ENCODE results near the gene CELF2. TPM values are rescaled to one million over a fixed set of nuclear protein-coding genes. Genes with fewer than 3 reads are reported as not detected.

CELF2 gene
- total RNA-seq, 1 experiment from 2014 or later: 28.7 TPM

DNA sequence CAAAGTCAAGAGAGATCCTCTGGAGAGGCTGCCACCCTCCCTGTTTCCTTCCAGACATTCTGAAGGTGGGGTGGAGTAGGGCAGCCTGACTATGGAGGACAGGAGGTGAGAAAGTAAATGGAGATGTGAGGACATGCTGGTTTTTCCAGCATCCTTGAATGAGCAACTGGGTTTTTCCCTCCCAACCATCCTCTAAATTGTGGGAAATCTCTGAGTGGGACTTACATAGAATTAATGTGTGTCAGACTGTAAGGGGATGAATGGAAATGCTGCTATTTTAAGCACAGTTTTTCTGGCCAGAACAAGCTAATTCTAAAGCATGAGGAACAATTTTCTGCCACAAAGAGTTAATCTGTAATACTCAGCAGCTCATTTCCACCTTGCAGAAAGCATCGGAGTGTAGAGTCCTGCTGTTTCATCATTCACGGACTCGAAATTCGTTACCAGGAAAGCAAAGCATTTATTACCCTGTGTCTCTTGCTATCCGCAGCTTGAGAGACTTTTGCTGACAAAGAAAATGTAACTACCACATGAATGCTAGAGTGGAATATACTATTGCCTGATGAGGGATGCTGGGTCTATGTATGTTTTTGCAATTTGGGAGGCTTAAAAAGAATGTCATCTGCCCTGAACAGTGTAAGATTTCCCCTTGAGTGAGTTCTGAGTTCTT is 213.0 kb downstream of the CELF2 start:
- no peak overlapping the region for H3T11ph ChIP-seq (ENCODE audit: low read length)
- H3K4me1 ChIP-seq (ENCODE audit: insufficient read depth, low read length): peaks cover 5% of the 10 kb centered on the region; the same call in 1 of the 2 replicates
- H3K79me2 ChIP-seq (ENCODE audit: insufficient read depth, low read length): no peaks in the 10 kb centered on the region
- H2BK120ac ChIP-seq (ENCODE audit: low read depth, low read length, poor library complexity, severe bottlenecking): no peak overlapping the region
- H3K27ac ChIP-seq (ENCODE audit: insufficient read length, low read depth, low read length): no peak overlapping the region
- no peaks in the 10 kb centered on the region for H4K20me1 ChIP-seq (ENCODE audit: control insufficient read depth, insufficient read depth, insufficient read length)
- H4K8ac ChIP-seq (replicated peaks; ENCODE audit: insufficient read length, low read depth, low read length): no peak overlapping the region
- H3K4me2 ChIP-seq (ENCODE audit: insufficient read depth, insufficient read length, low read length): no peak overlapping the region
- Mint-ChIP-seq H3K4me3 (no peak overlapping the region), H3K36me3 (ENCODE audit: insufficient read depth in 1 of 3, low read depth in 3 of 3) (peaks cover 0 to 3% (median 0%) of the 10 kb centered on the region in 3 experiments; a peak in 1 of 7 replicates), H3K9me3 (no peaks in the 10 kb centered on the region), H3K27me3 (ENCODE audit: low read depth) (no peaks in the 10 kb centered on the region), H3K27ac (no peak overlapping the region), H3K4me1 (peaks cover 13 to 18% of the 10 kb centered on the region in 2 experiments)
- H3K23me2 ChIP-seq (ENCODE audit: insufficient read length, low read depth, low read length, poor library complexity, severe bottlenecking): no peaks in the 10 kb centered on the region
- no peak overlapping the region for H2BK12ac ChIP-seq (ENCODE audit: insufficient read length, low read depth, low read length)
- H3K9ac ChIP-seq (ENCODE audit: extremely low read depth, insufficient read length, low read length): no peak overlapping the region
- H2AK5ac ChIP-seq (ENCODE audit: insufficient read length, low read length): no peak overlapping the region
- no peak overlapping the region for H2AFZ ChIP-seq (ENCODE audit: low read length)
- no peak overlapping the region for H3K56ac ChIP-seq (ENCODE audit: insufficient read length, low read depth, low read length)
- no peak overlapping the region for H2BK15ac ChIP-seq (ENCODE audit: low read depth, low read length)
- WGBS (ENCODE audit: extremely low coverage, insufficient read length, low lambda C conversion rate): no CpG with 5 or more reads among the region's 5 CpGs
- H2BK5ac ChIP-seq (ENCODE audit: insufficient read length, low read length): no peak overlapping the region
- no peaks in the 10 kb centered on the region for H3K9me3 ChIP-seq (ENCODE audit: control insufficient read depth, low read depth, low read length)
- no peak overlapping the region for H4K5ac ChIP-seq (ENCODE audit: insufficient read length, low read depth, low read length)
- H2BK20ac ChIP-seq (ENCODE audit: low read depth, low read length, poor library complexity, severe bottlenecking): no peak overlapping the region
- H3K79me1 ChIP-seq (ENCODE audit: insufficient read depth, low read depth, low read length, poor library complexity, severe bottlenecking): no peaks in the 10 kb centered on the region
- H3K4ac ChIP-seq (ENCODE audit: low read depth, low read length): no peak overlapping the region
- TF ChIP-seq, protein P1, sequence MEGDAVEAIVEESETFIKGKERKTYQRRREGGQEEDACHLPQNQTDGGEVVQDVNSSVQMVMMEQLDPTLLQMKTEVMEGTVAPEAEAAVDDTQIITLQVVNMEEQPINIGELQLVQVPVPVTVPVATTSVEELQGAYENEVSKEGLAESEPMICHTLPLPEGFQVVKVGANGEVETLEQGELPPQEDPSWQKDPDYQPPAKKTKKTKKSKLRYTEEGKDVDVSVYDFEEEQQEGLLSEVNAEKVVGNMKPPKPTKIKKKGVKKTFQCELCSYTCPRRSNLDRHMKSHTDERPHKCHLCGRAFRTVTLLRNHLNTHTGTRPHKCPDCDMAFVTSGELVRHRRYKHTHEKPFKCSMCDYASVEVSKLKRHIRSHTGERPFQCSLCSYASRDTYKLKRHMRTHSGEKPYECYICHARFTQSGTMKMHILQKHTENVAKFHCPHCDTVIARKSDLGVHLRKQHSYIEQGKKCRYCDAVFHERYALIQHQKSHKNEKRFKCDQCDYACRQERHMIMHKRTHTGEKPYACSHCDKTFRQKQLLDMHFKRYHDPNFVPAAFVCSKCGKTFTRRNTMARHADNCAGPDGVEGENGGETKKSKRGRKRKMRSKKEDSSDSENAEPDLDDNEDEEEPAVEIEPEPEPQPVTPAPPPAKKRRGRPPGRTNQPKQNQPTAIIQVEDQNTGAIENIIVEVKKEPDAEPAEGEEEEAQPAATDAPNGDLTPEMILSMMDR (conservative IDR thresholded peaks at IDR 0.05): no peak
- no peaks in the 10 kb centered on the region for H3K27me3 ChIP-seq (ENCODE audit: insufficient read depth, low read length)
- no peak overlapping the region for H3K18ac ChIP-seq (ENCODE audit: insufficient read length, low read depth, low read length)
- DNase-seq: no peak
- H4K91ac ChIP-seq (ENCODE audit: insufficient read length, low read depth, low read length): no peak overlapping the region
- no peak overlapping the region for H3K14ac ChIP-seq (ENCODE audit: insufficient read depth, low read length)
- H3K23ac ChIP-seq (ENCODE audit: insufficient read length, low read depth, low read length): no peak overlapping the region
